Posterior vena cava (tissue), 2 donors: Measurements from ENCODE around the gene VSTM2L. TPM values are rescaled to one million over a fixed set of nuclear protein-coding genes. Genes with fewer than 3 reads are reported as not detected.
"Not testable (repeated sequence)": the region's sequence is repeated elsewhere in the genome, so short reads cannot be mapped to it uniquely, and the experiment has no call there.

Experiments used
- DNase-seq: peaks from one replicate; pipeline ENCODE4 v3.0.0-alpha.2; 2020; ENCODE audit warnings: low spot score
- intact Hi-C, 2 donors: fragments of 100-400 bp; cut with DNase I; formaldehyde crosslinking; loops; one replicate each; pipeline versions ENCODE4 v1.14.1 to v1.14.2; 2022 to 2023
- total RNA-seq, 2 donors: library from RNA; stranded (reverse); fragmentation: NEBNext Ultra II Directional; extraction: Animal tissue kit (Norgen Biotek cat#: 25700); gene quantifications; one replicate each; pipeline ENCODE4 v1.2.1, GENCODE V29; 2021
- donor health status: DM: yes; HTN: yes; CAD: no.
- donor health status: DM: yes; HTN: yes; CAD: no.

Gene VSTM2L
- total RNA-seq, 2 donors from 2014 or later = 6.4 to 6.9 TPM

DNA sequence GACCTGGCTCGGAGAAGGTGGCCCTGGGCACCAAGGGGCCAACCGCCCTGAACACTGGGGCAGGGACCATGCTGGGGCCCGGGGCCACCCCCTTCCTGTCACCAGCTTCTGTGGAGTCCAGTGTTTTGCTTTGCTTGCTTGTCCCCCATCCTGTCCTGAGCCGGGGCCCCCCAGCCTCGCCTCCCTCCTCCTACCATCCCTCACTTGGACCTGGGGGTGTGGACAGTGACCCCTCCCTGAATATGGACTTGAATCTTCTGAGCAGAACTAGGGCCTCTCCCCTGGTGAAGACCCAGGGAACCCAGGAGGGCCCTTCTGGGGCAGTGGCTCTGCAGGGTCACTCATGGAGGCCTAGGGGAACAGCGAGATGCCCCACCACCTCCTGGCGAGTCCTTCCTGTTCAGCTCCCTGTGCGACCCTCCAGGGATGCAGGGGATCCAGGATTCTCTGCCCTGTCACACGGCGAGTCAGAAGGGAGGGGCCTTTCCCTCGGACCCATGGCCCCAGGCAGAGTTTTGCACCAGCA is 41.6 kb downstream of the VSTM2L start:
- intact Hi-C loops = no loop called here

GRCh38 chr20:37945091-37945547 is 42.2 kb downstream of the VSTM2L start:
- no peak for DNase-seq

More for the DNA sequence above, 41.6 kb downstream of the VSTM2L start:
- DNase-seq = no peak

DNA sequence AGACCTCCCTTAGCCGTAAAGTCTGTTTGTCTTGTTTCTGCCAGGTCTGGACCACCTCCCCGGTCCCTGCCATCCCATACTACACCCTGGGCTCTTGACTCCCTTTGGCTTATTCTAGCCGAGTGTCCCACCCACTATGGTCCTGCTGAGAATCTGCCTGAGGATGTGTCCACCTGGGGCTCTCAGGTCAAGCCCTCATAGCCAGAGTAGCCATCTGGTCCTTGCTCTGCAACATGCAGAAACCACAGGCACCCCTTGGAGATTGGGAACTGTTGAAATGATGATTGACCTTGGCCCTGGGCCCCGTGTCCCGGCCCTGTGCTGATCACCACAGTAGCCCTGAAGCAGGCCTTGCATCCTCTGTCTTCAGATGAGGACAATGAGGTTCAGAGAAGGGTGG is 44.0 kb downstream of the VSTM2L start:
- intact Hi-C loops = no loop called here
- no peak for DNase-seq

More at GRCh38 chr20:37945091-37945547, 42.2 kb downstream of the VSTM2L start:
- intact Hi-C loops = no loop called here

DNA sequence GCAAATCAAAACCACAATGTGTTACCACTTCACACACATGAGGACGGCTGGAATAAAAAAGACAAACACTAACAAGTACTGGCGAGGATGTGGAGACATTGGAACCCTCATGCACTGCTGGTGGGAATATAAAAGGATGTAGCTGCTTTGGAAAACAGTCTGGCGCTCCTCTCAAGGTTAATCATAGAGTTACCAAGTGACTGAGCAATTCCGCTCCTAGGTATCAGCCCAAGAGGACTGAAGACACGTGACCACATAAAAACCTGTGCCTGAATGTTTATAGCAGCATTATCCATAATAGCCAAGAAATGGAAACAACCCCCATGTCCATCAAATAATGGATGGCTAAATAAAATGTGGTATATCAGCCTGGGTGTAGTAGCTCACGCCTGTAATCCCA is 45.0 kb downstream of the VSTM2L start:
- intact Hi-C loops = no loop called here
- DNase-seq = no peak

GRCh38 chr20:37948956-37949355 is 46.0 kb downstream of the VSTM2L start:
- intact Hi-C loops = no loop called here
- no peak for DNase-seq

GRCh38 chr20:37954190-37954589 is 51.3 kb downstream of the VSTM2L start:
- intact Hi-C loops = no loop called here
- no peak for DNase-seq

GRCh38 chr20:37954626-37955025 is 51.7 kb downstream of the VSTM2L start:
- no peak for DNase-seq
- intact Hi-C loops = no loop called here

GRCh38 chr20:37955511-37955910 is 52.6 kb downstream of the VSTM2L start:
- DNase-seq = no peak
- intact Hi-C loops = no loop called here

GRCh38 chr20:37956107-37956585 is 53.2 kb downstream of the VSTM2L start:
- intact Hi-C loops = no loop called here
- no peak for DNase-seq

- intact Hi-C loops = no loop called here
- DNase-seq = no peak
Observed at GRCh38 chr20:37958856-37959520, 56.1 kb downstream of the VSTM2L start.

- intact Hi-C loops = no loop called here
- no peak for DNase-seq
Observed at GRCh38 chr20:37961066-37961465, 58.1 kb downstream of the VSTM2L start.

- intact Hi-C loops, DNase-seq: not testable (repeated sequence)
Observed at GRCh38 chr20:37963483-37963882, 60.6 kb downstream of the VSTM2L start.

- DNase-seq = no peak
- intact Hi-C loops = no loop called here
Observed at GRCh38 chr20:37968841-37969401, 66.0 kb downstream of the VSTM2L start.

DNA sequence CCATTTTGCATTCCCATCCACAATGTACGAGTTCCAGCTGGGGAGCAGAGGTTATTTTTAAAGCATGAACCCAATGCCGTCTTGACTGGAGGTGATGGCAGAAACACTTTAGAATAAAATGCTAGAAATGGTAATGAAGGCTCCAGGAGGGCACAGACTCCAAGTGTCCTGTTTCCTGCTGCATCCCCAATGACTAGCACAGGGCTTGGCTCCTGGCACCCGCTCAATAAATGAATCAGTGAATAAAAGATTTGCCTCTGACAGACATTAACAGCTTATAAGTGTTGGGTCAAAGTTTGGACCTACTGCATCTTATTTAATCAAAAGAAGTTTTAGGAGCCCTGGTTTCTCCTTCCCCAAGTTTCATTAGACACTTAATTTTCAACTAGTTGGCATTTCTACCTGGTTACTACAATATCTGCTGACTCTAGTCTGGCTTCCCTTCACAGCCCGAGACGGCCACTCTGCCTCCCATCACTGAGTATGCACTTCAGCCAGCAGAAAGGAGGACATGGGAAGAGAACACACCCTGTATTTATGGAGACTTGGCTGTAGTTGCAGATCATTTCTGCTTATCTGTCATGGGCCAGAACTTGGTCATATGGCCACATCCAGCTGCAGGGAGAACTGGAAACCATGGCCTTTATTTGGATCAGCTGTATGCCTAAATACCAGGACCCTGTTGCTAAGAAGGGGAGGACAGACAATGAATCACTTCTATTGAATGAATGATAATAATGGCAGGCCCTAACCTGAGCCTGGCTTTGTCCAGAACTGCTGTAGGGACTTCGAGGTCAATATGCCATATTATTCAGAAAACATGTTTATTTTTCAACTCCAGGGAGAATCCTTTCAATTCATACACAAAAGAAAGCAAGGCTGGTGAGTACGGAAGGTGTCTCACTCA is 67.3 kb downstream of the VSTM2L start:
- DNase-seq = no peak
- intact Hi-C loops = no loop called here

- intact Hi-C loops = no loop called here
Observed at GRCh38 chr20:37970856-37971245, 67.9 kb downstream of the VSTM2L start.

DNA sequence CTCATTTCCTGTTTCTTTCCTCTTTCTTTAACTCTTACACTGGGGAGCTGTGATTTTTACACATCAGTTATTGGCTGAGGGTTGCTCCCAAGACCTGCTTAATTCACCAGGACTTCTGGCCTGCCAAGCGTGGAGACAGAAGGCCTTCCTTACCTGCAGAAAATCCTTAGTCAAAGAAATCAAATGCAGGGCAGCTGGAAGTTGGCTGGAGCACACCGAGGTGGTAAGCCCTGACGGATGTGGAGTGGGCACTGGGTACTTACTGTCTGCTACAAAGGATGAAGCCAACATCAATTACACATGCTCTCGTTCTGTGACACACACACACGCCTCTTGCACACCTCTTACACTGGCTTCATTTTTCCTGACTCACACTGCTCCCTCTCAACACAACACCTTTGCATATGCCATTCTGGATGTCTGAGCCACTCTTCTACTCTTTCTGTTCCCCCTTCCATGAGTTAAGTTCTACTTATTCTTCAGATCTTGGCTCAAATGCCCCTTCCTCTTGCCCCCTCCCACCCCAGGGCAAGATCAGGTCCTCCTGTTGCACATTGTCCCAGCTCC is 68.7 kb downstream of the VSTM2L start:
- no peak for DNase-seq
- intact Hi-C loops = no loop called here

More at GRCh38 chr20:37970856-37971245, 67.9 kb downstream of the VSTM2L start:
- no peak for DNase-seq

- intact Hi-C loops = no loop called here
- DNase-seq = no peak
Observed at GRCh38 chr20:37972256-37973058, 69.5 kb downstream of the VSTM2L start.

DNA sequence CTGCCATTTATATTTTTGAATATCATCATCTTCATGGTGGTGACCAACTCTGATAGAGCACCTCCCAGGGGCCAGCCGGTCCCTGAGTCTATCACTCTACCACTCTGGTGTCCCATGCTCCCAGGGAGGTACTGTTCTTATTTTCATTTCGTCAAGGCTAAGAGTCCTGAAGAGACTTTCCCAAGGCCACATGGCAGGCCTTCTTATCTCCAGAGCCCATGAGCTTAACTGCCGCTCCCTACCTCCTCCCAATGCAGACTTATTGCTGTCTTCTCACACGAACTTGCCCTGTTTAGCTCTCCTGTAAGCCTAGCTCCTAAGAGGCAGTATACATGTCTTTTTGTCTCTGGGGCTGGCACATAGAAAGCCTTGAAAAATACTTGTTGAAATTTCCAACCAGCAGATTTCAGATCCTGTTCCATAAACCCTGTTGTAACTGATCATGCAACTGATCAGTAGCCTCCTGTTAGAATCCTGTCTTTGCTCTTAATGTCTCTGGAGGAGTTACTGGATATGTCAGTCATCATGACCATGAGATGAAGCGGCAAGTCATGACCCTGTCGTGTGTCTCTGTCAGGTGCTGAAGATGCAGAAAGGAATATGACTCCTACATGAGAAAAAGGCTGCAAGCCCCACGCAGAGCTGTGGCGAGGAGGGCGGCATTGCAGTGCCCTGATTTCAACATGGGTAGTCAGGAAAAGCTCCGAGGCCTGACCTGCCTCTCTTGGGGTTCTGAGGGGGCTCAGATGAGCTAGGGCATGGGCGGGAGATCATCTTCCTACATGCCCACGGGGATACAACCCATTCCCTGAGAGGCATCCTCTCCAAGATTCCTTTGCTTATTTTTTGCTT is 70.4 kb downstream of the VSTM2L start:
- intact Hi-C loops = no loop called here
- DNase-seq = no peak
